Osteocyte (in vitro differentiated cells): Measurements from ENCODE around the gene NVL. TPM values are rescaled to one million over a fixed set of nuclear protein-coding genes. Genes with fewer than 3 reads are reported as not detected.
"Not testable (repeated sequence)": the region's sequence is repeated elsewhere in the genome, so short reads cannot be mapped to it uniquely, and the experiment has no call there.

Source experiments
- DNase-seq: peaks from one replicate; pipeline ENCODE4 v3.0.0; 2021; ENCODE audit warnings: mixed read lengths; ENCODE audit not compliant: unreplicated experiment; ENCODE audit errors: extremely low spot score
- H3K27ac Mint-ChIP-seq: one replicate; pipeline ENCODE4 v1.8.0; 2021; ENCODE audit warnings: mild to moderate bottlenecking, mixed read lengths; ENCODE audit not compliant: unreplicated experiment
- H3K27me3 Mint-ChIP-seq: one replicate; pipeline ENCODE4 v1.8.0; 2021; ENCODE audit warnings: mixed read lengths; ENCODE audit not compliant: unreplicated experiment
- H3K36me3 Mint-ChIP-seq: one replicate; pipeline ENCODE4 v1.8.0; 2021; ENCODE audit warnings: mixed read lengths; ENCODE audit not compliant: unreplicated experiment
- H3K4me1 Mint-ChIP-seq: one replicate; pipeline ENCODE4 v1.8.0; 2021; ENCODE audit warnings: mixed read lengths; ENCODE audit not compliant: unreplicated experiment
- H3K4me3 Mint-ChIP-seq: one replicate; pipeline ENCODE4 v1.8.0; 2021; ENCODE audit warnings: mild to moderate bottlenecking, moderate library complexity, mixed read lengths; ENCODE audit not compliant: unreplicated experiment
- H3K9me3 Mint-ChIP-seq: one replicate; pipeline ENCODE4 v1.8.0; 2021; ENCODE audit warnings: mixed read lengths; ENCODE audit not compliant: unreplicated experiment
- total RNA-seq: library from RNA; stranded (reverse); gene quantifications from 2 replicates; pipeline ENCODE4 v1.2.1, GENCODE V29; 2021
- TF ChIP-seq, protein P1 (sequence below): fragments of 200-600 bp; sonication (generic); IDR thresholded peaks from 2 replicates; pipeline ENCODE4 v1.5.0; 2021; ENCODE audit warnings: antibody characterized with exemption, mild to moderate bottlenecking, moderate library complexity

NVL gene
- total RNA-seq, 1 donor from 2014 or later, result 22.5 TPM

DNA sequence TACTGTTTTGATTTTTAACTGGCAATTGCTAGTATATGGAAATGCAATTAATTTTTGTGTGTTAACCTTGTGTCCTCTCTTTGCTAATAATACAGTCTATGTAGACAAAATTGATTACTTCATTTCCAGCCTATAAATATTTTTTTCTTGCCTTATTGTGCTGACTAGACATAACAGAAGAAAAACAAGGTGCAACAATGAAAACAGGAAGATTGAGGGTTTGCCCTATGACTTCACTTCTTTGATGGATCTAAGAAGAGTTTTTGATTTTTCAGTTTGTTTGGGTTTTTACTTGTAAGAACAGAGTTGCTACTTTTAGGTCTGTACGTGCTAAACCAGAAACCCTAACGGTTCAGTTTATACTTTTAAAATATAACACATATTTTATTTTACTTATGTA, 18.2 kb upstream of the NVL start:
- no peaks in the 10 kb centered on the region for H3K36me3 Mint-ChIP-seq
- H3K9me3 Mint-ChIP-seq, result no peaks in the 10 kb centered on the region
- TF ChIP-seq, protein P1, sequence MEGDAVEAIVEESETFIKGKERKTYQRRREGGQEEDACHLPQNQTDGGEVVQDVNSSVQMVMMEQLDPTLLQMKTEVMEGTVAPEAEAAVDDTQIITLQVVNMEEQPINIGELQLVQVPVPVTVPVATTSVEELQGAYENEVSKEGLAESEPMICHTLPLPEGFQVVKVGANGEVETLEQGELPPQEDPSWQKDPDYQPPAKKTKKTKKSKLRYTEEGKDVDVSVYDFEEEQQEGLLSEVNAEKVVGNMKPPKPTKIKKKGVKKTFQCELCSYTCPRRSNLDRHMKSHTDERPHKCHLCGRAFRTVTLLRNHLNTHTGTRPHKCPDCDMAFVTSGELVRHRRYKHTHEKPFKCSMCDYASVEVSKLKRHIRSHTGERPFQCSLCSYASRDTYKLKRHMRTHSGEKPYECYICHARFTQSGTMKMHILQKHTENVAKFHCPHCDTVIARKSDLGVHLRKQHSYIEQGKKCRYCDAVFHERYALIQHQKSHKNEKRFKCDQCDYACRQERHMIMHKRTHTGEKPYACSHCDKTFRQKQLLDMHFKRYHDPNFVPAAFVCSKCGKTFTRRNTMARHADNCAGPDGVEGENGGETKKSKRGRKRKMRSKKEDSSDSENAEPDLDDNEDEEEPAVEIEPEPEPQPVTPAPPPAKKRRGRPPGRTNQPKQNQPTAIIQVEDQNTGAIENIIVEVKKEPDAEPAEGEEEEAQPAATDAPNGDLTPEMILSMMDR, result no peak
- peaks cover 25% of the 10 kb centered on the region for H3K27me3 Mint-ChIP-seq
- H3K4me3 Mint-ChIP-seq, result no peak overlapping the region
- no peaks in the 10 kb centered on the region for H3K4me1 Mint-ChIP-seq
- no peak for DNase-seq
- H3K27ac Mint-ChIP-seq, result no peak overlapping the region

GRCh38 chr1:224343679-224344078, 13.7 kb upstream of the NVL start:
- H3K27me3 Mint-ChIP-seq, result peaks cover 28% of the 10 kb centered on the region
- H3K9me3 Mint-ChIP-seq, result no peaks in the 10 kb centered on the region
- no peak for DNase-seq
- H3K4me1 Mint-ChIP-seq, result peaks cover 2% of the 10 kb centered on the region
- H3K36me3 Mint-ChIP-seq, result no peaks in the 10 kb centered on the region
- TF ChIP-seq, protein P1, result no peak
- no peak overlapping the region for H3K27ac Mint-ChIP-seq
- no peak overlapping the region for H3K4me3 Mint-ChIP-seq

DNA sequence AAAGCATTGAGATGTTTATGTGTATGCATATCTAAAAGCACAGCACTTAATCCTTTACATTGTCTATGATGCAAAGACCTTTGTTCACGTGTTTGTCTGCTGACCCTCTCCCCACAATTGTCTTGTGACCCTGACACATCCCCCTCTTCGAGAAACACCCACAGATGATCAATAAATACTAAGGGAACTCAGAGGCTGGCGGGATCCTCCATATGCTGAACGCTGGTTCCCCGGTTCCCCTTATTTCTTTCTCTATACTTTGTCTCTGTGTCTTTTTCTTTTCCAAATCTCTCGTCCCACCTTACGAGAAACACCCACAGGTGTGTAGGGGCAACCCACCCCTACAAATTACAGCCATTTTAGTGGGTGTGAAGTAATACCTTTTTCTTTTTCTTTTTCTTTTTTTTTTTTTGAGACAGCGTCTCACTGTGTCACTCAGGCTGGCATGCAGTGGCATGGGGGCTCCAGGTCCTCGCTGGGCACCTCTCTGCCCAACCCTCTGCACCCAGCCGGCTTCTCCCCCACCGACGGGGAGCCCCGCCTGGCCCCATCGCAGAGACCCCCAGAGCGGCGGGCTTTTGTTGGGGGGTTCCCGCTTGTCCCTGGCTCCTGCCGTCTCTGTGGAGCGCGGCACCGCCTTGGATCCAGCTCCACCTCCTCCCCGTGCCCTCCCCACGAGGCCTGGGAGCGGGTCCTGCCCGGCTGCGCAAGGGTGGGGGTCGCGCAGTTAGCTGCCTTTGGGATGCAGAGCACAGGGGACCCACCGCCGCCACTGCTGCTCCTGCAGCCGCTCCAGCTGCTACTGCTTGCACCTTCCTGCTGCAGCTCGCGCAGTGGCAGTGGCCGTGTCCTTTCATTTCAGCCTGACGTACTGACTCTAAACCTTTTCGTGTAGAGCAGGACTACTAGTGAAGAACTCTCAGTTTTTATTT, 10.7 kb upstream of the NVL start:
- H3K9me3 Mint-ChIP-seq, DNase-seq, H3K36me3 Mint-ChIP-seq, H3K27ac Mint-ChIP-seq, H3K4me1 Mint-ChIP-seq: not testable (repeated sequence)
- Mint-ChIP-seq H3K4me3 (peak overlapping the region; percentile 63), H3K27me3 (peaks cover 11% of the 10 kb centered on the region)

DNA sequence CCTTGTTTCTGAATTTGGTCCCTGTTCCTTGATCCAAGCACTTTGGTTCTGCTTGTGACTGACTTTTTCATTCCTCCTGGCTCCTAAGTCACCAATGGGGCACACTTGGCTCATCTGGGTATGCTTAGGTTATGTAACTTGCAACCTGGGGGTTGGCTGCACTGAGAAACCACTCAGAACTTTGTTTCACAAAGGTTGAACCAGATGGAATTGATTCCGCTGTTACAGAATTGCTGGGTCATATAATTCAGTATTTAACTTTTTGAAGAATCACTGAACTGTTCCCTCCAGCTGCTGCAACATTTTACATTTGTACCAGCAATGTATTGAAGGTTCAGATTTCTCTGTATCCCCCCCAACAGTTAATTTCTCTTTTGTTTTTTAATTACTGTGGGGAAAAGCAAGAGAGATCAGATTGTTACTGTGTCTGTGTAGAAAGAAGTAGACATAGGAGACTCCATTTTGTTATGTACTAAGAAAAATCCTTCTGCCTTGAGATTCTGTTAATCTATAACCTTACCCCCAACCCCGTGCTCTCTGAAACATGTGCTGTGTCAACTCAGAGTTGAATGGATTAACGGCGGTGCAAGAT, 9.6 kb upstream of the NVL start:
- Mint-ChIP-seq H3K9me3 (no peaks in the 10 kb centered on the region), H3K4me1 (peaks cover 2% of the 10 kb centered on the region), H3K4me3 (no peak overlapping the region), H3K27me3 (peaks cover 10% of the 10 kb centered on the region), H3K36me3 (no peaks in the 10 kb centered on the region), H3K27ac (no peak overlapping the region)
- TF ChIP-seq, protein P1, result no peak
- DNase-seq, result no peak

- Mint-ChIP-seq H3K27ac (no peak overlapping the region), H3K4me3 (no peak overlapping the region), H3K36me3 (no peaks in the 10 kb centered on the region), H3K27me3 (peaks cover 14% of the 10 kb centered on the region), H3K4me1 (peaks cover 2% of the 10 kb centered on the region), H3K9me3 (no peaks in the 10 kb centered on the region)
- no peak for DNase-seq
- TF ChIP-seq, protein P1, result no peak
Observed at GRCh38 chr1:224338150-224338838, 8.3 kb upstream of the NVL start.
